A549 (cell line): ENCODE measurements around the gene SMARCAL1. TPM values are rescaled to one million over a fixed set of nuclear protein-coding genes. Genes with fewer than 3 reads are reported as not detected.
A peak's percentile ranks its signal among the peaks of the same experiment; 100 is the strongest.

Experiments used
- ATAC-seq, 2 experiments: fragments of 200-7000 bp in 1 of 2; fragments of >200 bp in 1 of 2; cut with Nextera tagmentation in 1 of 2; cut with Tn5 transposase in 1 of 2; 3 replicates each; pipeline versions ENCODE4 v1.8.0 to v1.9.1; 2018 to 2020; ENCODE audit warnings: mild to moderate bottlenecking in 1 of 2, moderate library complexity in 1 of 2
- CTCF ChIA-PET: fragments of 300-600 bp; sonication (Branson Sonifier 250); formaldehyde crosslinking; extraction: SDS; loops from one replicate; lab custom pipeline; 2021; ENCODE audit warnings: antibody characterized with exemption, inconsistent platforms; lab: Yijun Ruan, JAX
- POLR2A ChIA-PET: fragments of 350-600 bp; formaldehyde crosslinking; extraction: SDS; loops from one replicate; lab custom pipeline; 2021; ENCODE audit warnings: antibody characterized with exemption, inconsistent platforms; lab: Yijun Ruan, JAX
- DNase-seq, 2 experiments: peaks; one replicate each; pipeline versions ENCODE4 v3.0.0 to v3.0.0-alpha.2; 2011 to 2016; ENCODE audit warnings: low read depth in 1 of 2, low spot score in 1 of 2
- FAIRE-seq: peaks from 2 replicates; lab custom pipeline; 2011; peaks lifted over from hg19 to GRCh38; lab: Jason Lieb, UNC
- H3K27ac ChIP-seq, 2 experiments: fragments of >200 bp; sonication (Bioruptor Twin); formaldehyde crosslinking; 3 replicates each; pipeline ENCODE4 v1.5.1; 2016 to 2017
- H3K4me1 ChIP-seq: fragments of >200 bp; sonication (Bioruptor Twin); formaldehyde crosslinking; 3 replicates; pipeline ENCODE4 v1.6.1; 2016
- H3K4me2 ChIP-seq: fragments of >200 bp; sonication (Bioruptor Twin); formaldehyde crosslinking; 3 replicates; pipeline ENCODE4 v1.6.1; 2016
- H3K4me3 ChIP-seq: fragments of >200 bp; sonication (Bioruptor Twin); formaldehyde crosslinking; 3 replicates; pipeline ENCODE4 v1.5.1; 2016
- H3K9me3 ChIP-seq: fragments of >200 bp; sonication (Bioruptor Twin); formaldehyde crosslinking; 3 replicates; pipeline ENCODE4 v1.6.1; 2016
- BHLHE40 ChIP-seq: IDR thresholded peaks from 2 replicates; pipeline ENCODE4 v1.6.1; 2012; ENCODE audit warnings: low read depth, low read length, inconsistent platforms
- CBX2 ChIP-seq: fragments of 200-600 bp; sonication (generic); IDR thresholded peaks from 2 replicates; pipeline ENCODE4 v1.6.1; 2016; ENCODE audit warnings: low read depth, mild to moderate bottlenecking, borderline replicate concordance
- CHD4 ChIP-seq: fragments of 200-600 bp; sonication (generic); IDR thresholded peaks from 2 replicates; pipeline ENCODE4 v1.6.1; 2016; ENCODE audit warnings: antibody characterized with exemption, mild to moderate bottlenecking, borderline replicate concordance
- EHMT2 ChIP-seq: fragments of 200-600 bp; sonication (generic); IDR thresholded peaks from 2 replicates; pipeline ENCODE4 v1.6.1; 2016; ENCODE audit warnings: antibody characterized with exemption, low read depth, mild to moderate bottlenecking, moderate library complexity
- EP300 ChIP-seq, 2 experiments: fragments of >200 bp; sonication (Bioruptor Twin); formaldehyde crosslinking; IDR thresholded peaks; 2 replicates in 1 of 2; 3 replicates in 1 of 2; pipeline ENCODE4 v1.6.1; 2016 to 2017
- ESRRA ChIP-seq: fragments of 150-350 bp; IDR thresholded peaks from 2 replicates; pipeline ENCODE4 v1.6.1; 2014; ENCODE audit warnings: mild to moderate bottlenecking, low read length, borderline replicate concordance
- FOSB ChIP-seq: fragments of 250-450 bp; sonication (Bioruptor Pico); IDR thresholded peaks from 2 replicates; pipeline ENCODE4 v1.5.0; 2020; ENCODE audit warnings: mild to moderate bottlenecking, moderate library complexity
- FOXS1 ChIP-seq: fragments of 250-450 bp; sonication (Bioruptor Pico); IDR thresholded peaks from 2 replicates; pipeline ENCODE4 v1.5.0; 2020; ENCODE audit warnings: mild to moderate bottlenecking, moderate library complexity
- GATA3 ChIP-seq: IDR thresholded peaks from 2 replicates; pipeline ENCODE4 v1.6.1; 2012; ENCODE audit warnings: borderline replicate concordance
- HDAC2 ChIP-seq: fragments of 200-600 bp; sonication (generic); IDR thresholded peaks from 2 replicates; pipeline ENCODE4 v1.6.1; 2016
- HEYL ChIP-seq: fragments of 250-450 bp; sonication (Bioruptor Pico); IDR thresholded peaks from 2 replicates; pipeline ENCODE4 v1.8.0; 2021; ENCODE audit warnings: mild to moderate bottlenecking, moderate library complexity
- HOXA7 ChIP-seq: fragments of 250-450 bp; sonication (Bioruptor Pico); IDR thresholded peaks from 2 replicates; pipeline ENCODE4 v1.5.0; 2020; ENCODE audit warnings: mild to moderate bottlenecking, moderate library complexity
- JUNB ChIP-seq: fragments of >200 bp; sonication (Bioruptor Twin); formaldehyde crosslinking; IDR thresholded peaks from 2 replicates; pipeline ENCODE4 v1.6.1; 2016
- KDM1A ChIP-seq: fragments of 200-600 bp; sonication (generic); IDR thresholded peaks from 2 replicates; pipeline ENCODE4 v1.6.1; 2016; ENCODE audit warnings: low read depth, mild to moderate bottlenecking
- KDM5A ChIP-seq: fragments of 200-600 bp; sonication (generic); IDR thresholded peaks from 2 replicates; pipeline ENCODE4 v1.6.1; 2016; ENCODE audit warnings: antibody characterized with exemption, mild to moderate bottlenecking
- MAFK ChIP-seq: fragments of 450-650 bp; IDR thresholded peaks from 2 replicates; pipeline ENCODE4 v1.6.1; 2014; ENCODE audit not compliant: partially characterized antibody
- MAZ ChIP-seq: fragments of 150-350 bp; IDR thresholded peaks from 2 replicates; pipeline ENCODE4 v1.6.1; 2014; ENCODE audit warnings: antibody characterized with exemption, low read depth, low read length, borderline replicate concordance
- MYC ChIP-seq: IDR thresholded peaks from 2 replicates; pipeline ENCODE4 v1.6.1; 2012; ENCODE audit warnings: mild to moderate bottlenecking, inconsistent platforms, low read length, improper control_type of control experiment, borderline replicate concordance
- NFE2L2 ChIP-seq: fragments of 150-350 bp; conservative IDR thresholded peaks from 2 replicates; pipeline ENCODE4 v1.6.1; 2014; ENCODE audit warnings: low read length
- NPAS2 ChIP-seq: fragments of 250-450 bp; sonication (Bioruptor Pico); IDR thresholded peaks from 2 replicates; pipeline ENCODE4 v1.8.0; 2022; ENCODE audit warnings: mild to moderate bottlenecking, moderate library complexity, borderline replicate concordance
- NR3C1 ChIP-seq: fragments of >200 bp; sonication (Bioruptor Twin); formaldehyde crosslinking; IDR thresholded peaks from 3 replicates; pipeline ENCODE4 v1.6.1; 2017
- PHF8 ChIP-seq: fragments of 200-600 bp; sonication (generic); IDR thresholded peaks from 2 replicates; pipeline ENCODE4 v1.6.1; 2016; ENCODE audit warnings: low read depth, mild to moderate bottlenecking, antibody characterized with exemption, moderate library complexity, borderline replicate concordance
- POLR2A ChIP-seq: IDR thresholded peaks from 2 replicates; pipeline ENCODE4 v1.6.1; 2012; ENCODE audit warnings: mild to moderate bottlenecking, low read length
- POLR2AphosphoS2 ChIP-seq: conservative IDR thresholded peaks from 2 replicates; pipeline ENCODE4 v1.6.1; 2012; ENCODE audit warnings: low read length, improper control_type of control experiment, inconsistent platforms
- RAD21 ChIP-seq, 2 experiments: fragments of >200 bp in 1 of 2; sonication (Bioruptor Twin) in 1 of 2; formaldehyde crosslinking in 1 of 2; IDR thresholded peaks in 1 of 2; conservative IDR thresholded peaks in 1 of 2; 2 replicates in 1 of 2; 3 replicates in 1 of 2; pipeline ENCODE4 v1.6.1; 2012 to 2018; ENCODE audit warnings: inconsistent platforms in 1 of 2
- RARB ChIP-seq: fragments of 250-450 bp; sonication (Bioruptor Pico); IDR thresholded peaks from 2 replicates; pipeline ENCODE4 v1.8.0; 2021; ENCODE audit warnings: mild to moderate bottlenecking, moderate library complexity
- RCOR1 ChIP-seq: fragments of 150-350 bp; IDR thresholded peaks from 2 replicates; pipeline ENCODE4 v1.6.1; 2014; ENCODE audit warnings: antibody characterized with exemption, low read length, low read depth
- SMC3 ChIP-seq: fragments of >200 bp; sonication (Bioruptor Twin); formaldehyde crosslinking; IDR thresholded peaks from 3 replicates; pipeline ENCODE4 v1.6.1; 2018; ENCODE audit warnings: inconsistent platforms
- SREBF2 ChIP-seq: fragments of 450-650 bp; IDR thresholded peaks from 2 replicates; pipeline ENCODE4 v1.6.1; 2014; ENCODE audit warnings: mild to moderate bottlenecking, moderate library complexity
- TP53 ChIP-seq: fragments of 250-450 bp; sonication (Bioruptor Pico); IDR thresholded peaks from 2 replicates; pipeline ENCODE4 v1.5.0; 2021; ENCODE audit warnings: mild to moderate bottlenecking, moderate library complexity
- ZFP36 ChIP-seq: fragments of 450-650 bp; IDR thresholded peaks from 2 replicates; pipeline ENCODE4 v1.6.1; 2014; ENCODE audit warnings: borderline replicate concordance; ENCODE audit not compliant: partially characterized antibody
- ZNF302 ChIP-seq: fragments of 250-450 bp; sonication (Bioruptor Pico); IDR thresholded peaks from 2 replicates; pipeline ENCODE4 v1.9.0; 2021; ENCODE audit warnings: inconsistent platforms, mild to moderate bottlenecking, moderate library complexity
- ZSCAN20 ChIP-seq: fragments of 250-450 bp; sonication (Bioruptor Pico); IDR thresholded peaks from 2 replicates; pipeline ENCODE4 v1.8.0; 2022; ENCODE audit warnings: mild to moderate bottlenecking, moderate library complexity
- WGBS: methylation state at CpG from one replicate; pipeline ENCODE4 v1.1.6; 2017; ENCODE audit errors: missing lambda C conversion rate; 5-methylcytosine and 5-hydroxymethylcytosine counted together
- polyA plus RNA-seq, 4 experiments: library from polyadenylated mRNA; depleted of rRNA in 3 of 4; stranded (reverse); fragments of >200 nt; fragmentation: RNase III in 1 of 4; extraction: RNeasy Plus Mini Kit Qiagen cat#74134 plus additional on column Dnase treatment in 1 of 4; gene quantifications; 2 replicates in 3 of 4; 3 replicates in 1 of 4; pipeline ENCODE4 v1.2.3, GENCODE V29; 2011 to 2017
- TF ChIP-seq, protein P1 (sequence below): fragments of 450-650 bp; IDR thresholded peaks from 2 replicates; pipeline ENCODE4 v1.6.1; 2014; ENCODE audit warnings: antibody characterized with exemption
- TF ChIP-seq, protein P2 (sequence below): IDR thresholded peaks from 2 replicates; pipeline ENCODE4 v1.6.1; 2012; ENCODE audit warnings: low read depth, borderline replicate concordance
- TF ChIP-seq, protein P3 (sequence below): fragments of >200 bp; sonication (Bioruptor Twin); formaldehyde crosslinking; IDR thresholded peaks from 3 replicates; pipeline ENCODE4 v1.6.1; 2016
- TF ChIP-seq, protein P4 (sequence below): fragments of >200 bp; sonication (Bioruptor Twin); formaldehyde crosslinking; IDR thresholded peaks from 3 replicates; pipeline ENCODE4 v1.5.1; 2016
- TF ChIP-seq, protein P5 (sequence below): IDR thresholded peaks from 2 replicates; pipeline ENCODE4 v1.6.1; 2012

SMARCAL1 gene
- polyA plus RNA-seq, 2 of the 4 experiments (the other 2 are of a cell fraction) = 18.4 to 28.7 TPM

DNA sequence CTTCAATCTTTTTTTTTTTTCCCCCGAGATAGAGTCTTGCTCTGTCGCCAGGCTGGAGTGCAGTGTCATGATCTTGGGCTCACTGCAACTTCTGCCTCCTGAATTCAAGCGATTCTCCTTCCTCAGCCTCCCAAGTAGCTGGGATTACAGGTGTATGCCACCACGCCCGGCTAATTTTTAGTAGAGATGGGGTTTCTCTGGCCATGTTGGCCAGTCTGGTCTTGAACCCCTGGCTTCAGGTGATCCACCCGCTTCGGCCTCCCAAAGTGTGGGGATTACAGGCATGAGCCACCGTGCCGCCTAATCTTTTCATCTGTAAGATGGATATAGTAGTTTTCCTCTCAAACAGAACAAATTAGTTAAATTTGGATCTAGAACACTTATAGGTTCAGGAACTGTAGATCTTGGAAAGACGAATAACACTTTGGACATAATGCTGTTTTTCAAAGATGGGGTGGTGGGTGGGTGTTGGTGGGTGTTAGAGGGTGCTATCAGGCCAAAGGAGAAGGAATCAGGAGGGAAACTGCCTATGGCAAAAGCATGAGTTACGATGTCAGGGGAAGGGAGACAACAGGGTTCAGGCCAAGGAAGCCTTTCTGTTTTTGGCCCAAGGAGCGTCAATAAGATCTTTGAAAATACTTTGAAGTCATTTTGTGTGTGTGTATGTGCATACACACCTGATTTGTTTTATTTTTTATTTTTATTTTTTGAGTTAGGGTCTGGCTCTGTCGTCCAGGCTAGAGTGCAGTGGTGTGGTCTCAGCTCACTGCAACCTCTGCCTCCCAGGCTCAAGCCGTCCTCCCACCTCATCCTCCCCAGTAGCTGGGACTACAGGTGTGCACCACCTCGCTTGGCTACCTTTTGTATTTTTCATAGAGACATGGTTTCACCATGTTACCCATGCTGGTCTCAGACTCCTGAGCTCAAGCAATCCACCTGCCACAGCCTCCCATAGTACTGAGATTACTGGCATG is 93.1 kb downstream of the SMARCAL1 start:
- 90% methylated on average over 15 of the region's 15 CpGs for WGBS
- ChIA-PET CTCF (interaction anchor here (0.7 to 0.9 kb wide), 2 partner anchors 11 to 156 kb away, joined by 3 to 7 read pairs; no protein-coding TSS in a partner anchor), POLR2A (no interaction called here)
- ATAC-seq = no peak; a peak in 1 of 6 replicates
- Histone ChIP-seq H3K4me1 (peaks cover 33% of the 10 kb centered on the region), H3K27ac (no peak overlapping the region), H3K4me2 (no peak overlapping the region), H3K9me3 (no peaks in the 10 kb centered on the region), H3K4me3 (no peak overlapping the region)
- DNase-seq = no peak
- no peak for FAIRE-seq
- TF ChIP-seq MYC (no peak), SREBF2 (no peak), EP300 (IDR thresholded peaks at IDR 0.05) (no peak), ESRRA (no peak), ZSCAN20 (CRISPR knock-in tag) (no peak), MAFK (no peak), GATA3 (no peak), PHF8 (no peak), HEYL (CRISPR knock-in tag) (no peak), HOXA7 (peak; percentile 50; the same call in 1 of the 2 replicates), KDM1A (no peak), NR3C1 (no peak), EHMT2 (no peak), CBX2 (no peak), RCOR1 (no peak), TP53 (CRISPR knock-in tag) (peak; percentile 19; the same call in 1 of the 2 replicates), SMC3 (no peak), JUNB (no peak), RAD21 (conservative IDR thresholded peaks at IDR 0.05 in 1 of 2, IDR thresholded peaks at IDR 0.05 in 1 of 2) (no peak), ZFP36 (no peak), BHLHE40 (no peak), KDM5A (no peak), FOXS1 (no peak), FOSB (CRISPR knock-in tag) (peak; percentile 62; the same call in 1 of the 2 replicates), HDAC2 (no peak), MAZ (no peak), NPAS2 (no peak), RARB (CRISPR knock-in tag) (0 out of 2 replicates have a peak, but pooled peaks have one; percentile 16), POLR2A (no peak), POLR2AphosphoS2 (peak; percentile 64; the same call in 1 of the 2 replicates), CHD4 (no peak), ZNF302 (CRISPR knock-in tag) (no peak), NFE2L2 (no peak)
- TF ChIP-seq, protein P1, sequence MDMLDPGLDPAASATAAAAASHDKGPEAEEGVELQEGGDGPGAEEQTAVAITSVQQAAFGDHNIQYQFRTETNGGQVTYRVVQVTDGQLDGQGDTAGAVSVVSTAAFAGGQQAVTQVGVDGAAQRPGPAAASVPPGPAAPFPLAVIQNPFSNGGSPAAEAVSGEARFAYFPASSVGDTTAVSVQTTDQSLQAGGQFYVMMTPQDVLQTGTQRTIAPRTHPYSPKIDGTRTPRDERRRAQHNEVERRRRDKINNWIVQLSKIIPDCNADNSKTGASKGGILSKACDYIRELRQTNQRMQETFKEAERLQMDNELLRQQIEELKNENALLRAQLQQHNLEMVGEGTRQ = no peak
- TF ChIP-seq, protein P2, sequence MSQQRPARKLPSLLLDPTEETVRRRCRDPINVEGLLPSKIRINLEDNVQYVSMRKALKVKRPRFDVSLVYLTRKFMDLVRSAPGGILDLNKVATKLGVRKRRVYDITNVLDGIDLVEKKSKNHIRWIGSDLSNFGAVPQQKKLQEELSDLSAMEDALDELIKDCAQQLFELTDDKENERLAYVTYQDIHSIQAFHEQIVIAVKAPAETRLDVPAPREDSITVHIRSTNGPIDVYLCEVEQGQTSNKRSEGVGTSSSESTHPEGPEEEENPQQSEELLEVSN = no peak
- TF ChIP-seq, protein P3, sequence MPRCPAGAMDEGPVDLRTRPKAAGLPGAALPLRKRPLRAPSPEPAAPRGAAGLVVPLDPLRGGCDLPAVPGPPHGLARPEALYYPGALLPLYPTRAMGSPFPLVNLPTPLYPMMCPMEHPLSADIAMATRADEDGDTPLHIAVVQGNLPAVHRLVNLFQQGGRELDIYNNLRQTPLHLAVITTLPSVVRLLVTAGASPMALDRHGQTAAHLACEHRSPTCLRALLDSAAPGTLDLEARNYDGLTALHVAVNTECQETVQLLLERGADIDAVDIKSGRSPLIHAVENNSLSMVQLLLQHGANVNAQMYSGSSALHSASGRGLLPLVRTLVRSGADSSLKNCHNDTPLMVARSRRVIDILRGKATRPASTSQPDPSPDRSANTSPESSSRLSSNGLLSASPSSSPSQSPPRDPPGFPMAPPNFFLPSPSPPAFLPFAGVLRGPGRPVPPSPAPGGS = no peak
- TF ChIP-seq, protein P4, sequence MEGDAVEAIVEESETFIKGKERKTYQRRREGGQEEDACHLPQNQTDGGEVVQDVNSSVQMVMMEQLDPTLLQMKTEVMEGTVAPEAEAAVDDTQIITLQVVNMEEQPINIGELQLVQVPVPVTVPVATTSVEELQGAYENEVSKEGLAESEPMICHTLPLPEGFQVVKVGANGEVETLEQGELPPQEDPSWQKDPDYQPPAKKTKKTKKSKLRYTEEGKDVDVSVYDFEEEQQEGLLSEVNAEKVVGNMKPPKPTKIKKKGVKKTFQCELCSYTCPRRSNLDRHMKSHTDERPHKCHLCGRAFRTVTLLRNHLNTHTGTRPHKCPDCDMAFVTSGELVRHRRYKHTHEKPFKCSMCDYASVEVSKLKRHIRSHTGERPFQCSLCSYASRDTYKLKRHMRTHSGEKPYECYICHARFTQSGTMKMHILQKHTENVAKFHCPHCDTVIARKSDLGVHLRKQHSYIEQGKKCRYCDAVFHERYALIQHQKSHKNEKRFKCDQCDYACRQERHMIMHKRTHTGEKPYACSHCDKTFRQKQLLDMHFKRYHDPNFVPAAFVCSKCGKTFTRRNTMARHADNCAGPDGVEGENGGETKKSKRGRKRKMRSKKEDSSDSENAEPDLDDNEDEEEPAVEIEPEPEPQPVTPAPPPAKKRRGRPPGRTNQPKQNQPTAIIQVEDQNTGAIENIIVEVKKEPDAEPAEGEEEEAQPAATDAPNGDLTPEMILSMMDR = no peak
- TF ChIP-seq, protein P5, sequence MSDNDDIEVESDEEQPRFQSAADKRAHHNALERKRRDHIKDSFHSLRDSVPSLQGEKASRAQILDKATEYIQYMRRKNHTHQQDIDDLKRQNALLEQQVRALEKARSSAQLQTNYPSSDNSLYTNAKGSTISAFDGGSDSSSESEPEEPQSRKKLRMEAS = no peak
